ENCODE results near the gene RABL2B.

RABL2B gene

DNA sequence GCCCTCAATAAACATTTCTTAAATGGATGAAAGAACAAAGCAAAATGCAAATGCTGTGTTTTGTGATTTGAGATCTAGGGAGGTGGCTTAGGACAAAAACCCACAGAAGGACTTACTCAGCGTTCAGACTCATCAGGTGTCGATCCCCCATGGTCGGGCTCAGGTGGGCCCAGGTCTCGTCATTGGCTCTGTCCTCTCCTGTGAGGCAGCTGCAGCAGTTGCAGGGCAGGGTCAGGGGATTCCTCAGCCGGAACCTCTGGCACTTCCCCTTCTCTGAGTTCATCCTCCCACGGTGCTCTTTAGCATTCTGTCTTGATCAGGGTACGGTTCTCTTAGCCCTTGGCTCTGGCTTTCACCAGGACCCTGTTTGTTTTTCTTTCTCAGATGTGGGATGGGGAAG is 59.4 kb downstream of the RABL2B start:
- H3K4me3 ChIP-seq (ENCODE audit: low read depth, low read length): no peak overlapping the region
- TF ChIP-seq, protein P1, sequence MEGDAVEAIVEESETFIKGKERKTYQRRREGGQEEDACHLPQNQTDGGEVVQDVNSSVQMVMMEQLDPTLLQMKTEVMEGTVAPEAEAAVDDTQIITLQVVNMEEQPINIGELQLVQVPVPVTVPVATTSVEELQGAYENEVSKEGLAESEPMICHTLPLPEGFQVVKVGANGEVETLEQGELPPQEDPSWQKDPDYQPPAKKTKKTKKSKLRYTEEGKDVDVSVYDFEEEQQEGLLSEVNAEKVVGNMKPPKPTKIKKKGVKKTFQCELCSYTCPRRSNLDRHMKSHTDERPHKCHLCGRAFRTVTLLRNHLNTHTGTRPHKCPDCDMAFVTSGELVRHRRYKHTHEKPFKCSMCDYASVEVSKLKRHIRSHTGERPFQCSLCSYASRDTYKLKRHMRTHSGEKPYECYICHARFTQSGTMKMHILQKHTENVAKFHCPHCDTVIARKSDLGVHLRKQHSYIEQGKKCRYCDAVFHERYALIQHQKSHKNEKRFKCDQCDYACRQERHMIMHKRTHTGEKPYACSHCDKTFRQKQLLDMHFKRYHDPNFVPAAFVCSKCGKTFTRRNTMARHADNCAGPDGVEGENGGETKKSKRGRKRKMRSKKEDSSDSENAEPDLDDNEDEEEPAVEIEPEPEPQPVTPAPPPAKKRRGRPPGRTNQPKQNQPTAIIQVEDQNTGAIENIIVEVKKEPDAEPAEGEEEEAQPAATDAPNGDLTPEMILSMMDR (IDR thresholded peaks at IDR 0.05; ENCODE audit: borderline replicate concordance, insufficient read depth, low read depth, low read length): no peak

DNA sequence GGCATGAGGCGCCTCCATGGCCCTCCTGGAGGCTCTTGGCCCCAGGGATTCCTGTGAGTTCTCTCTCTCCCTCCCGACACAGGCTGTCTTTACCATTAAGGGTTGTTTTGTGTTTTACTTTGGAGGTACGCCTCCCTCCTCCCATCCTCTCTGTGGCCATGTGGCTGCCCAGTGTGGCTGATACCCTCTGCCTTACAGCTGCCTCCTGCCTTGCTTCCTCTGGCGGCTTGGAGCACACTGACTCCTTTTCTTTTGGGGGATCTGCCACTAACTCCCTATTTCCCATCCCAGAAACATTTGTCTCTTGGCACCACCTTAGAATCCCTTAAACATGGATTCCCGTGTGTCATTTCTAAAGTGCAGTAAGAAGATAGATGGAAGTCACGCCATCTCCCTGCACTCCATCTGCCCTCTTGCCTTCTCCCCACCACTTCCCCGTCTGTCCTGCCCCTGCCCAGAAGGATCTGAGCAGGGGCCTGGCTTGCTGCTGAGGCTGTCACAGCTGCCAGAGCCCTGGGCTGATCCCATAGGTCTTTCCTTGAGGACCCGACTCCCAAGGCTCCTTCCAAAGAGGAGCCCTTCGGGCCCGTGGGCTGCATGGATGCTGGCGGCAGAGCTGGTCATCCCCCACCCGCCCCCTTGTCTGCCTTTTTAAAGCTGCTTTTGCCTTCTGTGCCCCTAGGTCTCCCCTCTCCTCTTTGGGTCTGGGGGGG is 60.6 kb downstream of the RABL2B start:
- TF ChIP-seq, protein P1 (IDR thresholded peaks at IDR 0.05; ENCODE audit: borderline replicate concordance, insufficient read depth, low read depth, low read length): no peak
- H3K4me3 ChIP-seq (ENCODE audit: low read depth, low read length): no peak overlapping the region

DNA sequence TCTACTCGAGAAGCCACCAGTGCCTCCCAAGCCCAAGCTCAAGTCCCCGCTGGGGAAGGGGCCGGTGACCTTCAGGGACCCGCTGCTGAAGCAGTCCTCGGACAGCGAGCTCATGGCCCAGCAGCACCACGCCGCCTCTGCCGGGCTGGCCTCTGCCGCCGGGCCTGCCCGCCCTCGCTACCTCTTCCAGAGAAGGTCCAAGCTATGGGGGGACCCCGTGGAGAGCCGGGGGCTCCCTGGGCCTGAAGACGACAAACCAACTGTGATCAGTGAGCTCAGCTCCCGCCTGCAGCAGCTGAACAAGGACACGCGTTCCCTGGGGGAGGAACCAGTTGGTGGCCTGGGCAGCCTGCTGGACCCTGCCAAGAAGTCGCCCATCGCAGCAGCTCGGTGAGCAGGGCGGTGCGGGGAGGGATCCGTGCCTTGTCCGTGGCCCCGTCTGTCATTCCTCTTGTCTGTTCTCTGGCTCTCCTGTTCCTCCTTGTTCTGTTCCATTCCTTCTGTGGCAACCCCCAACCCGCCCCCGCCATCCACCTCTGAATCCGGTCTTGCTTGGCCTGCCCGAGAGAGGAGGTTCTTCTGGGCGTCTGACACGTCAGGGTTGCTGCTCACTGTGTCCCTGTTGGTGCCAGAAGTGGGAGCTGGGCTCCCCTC is 61.3 kb downstream of the RABL2B start:
- no peak overlapping the region for H3K4me3 ChIP-seq (ENCODE audit: low read depth, low read length)
- TF ChIP-seq, protein P1 (IDR thresholded peaks at IDR 0.05; ENCODE audit: borderline replicate concordance, insufficient read depth, low read depth, low read length): no peak

DNA sequence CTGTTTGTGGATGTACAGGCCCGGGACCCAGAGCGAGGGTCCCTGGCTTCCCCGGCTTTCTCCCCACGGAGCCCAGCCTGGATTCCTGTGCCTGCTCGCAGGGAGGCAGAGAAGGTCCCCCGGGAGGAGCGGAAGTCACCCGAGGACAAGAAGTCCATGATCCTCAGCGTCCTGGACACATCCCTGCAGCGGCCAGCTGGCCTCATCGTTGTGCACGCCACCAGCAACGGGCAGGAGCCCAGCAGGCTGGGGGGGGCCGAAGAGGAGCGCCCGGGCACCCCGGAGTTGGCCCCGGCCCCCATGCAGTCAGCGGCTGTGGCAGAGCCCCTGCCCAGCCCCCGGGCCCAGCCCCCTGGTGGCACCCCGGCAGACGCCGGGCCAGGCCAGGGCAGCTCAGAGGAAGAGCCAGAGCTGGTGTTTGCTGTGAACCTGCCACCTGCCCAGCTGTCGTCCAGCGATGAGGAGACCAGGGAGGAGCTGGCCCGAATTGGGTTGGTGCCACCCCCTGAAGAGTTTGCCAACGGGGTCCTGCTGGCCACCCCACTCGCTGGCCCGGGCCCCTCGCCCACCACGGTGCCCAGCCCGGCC is 62.1 kb downstream of the RABL2B start:
- TF ChIP-seq, protein P1 (IDR thresholded peaks at IDR 0.05; ENCODE audit: borderline replicate concordance, insufficient read depth, low read depth, low read length): no peak
- H3K4me3 ChIP-seq (ENCODE audit: low read depth, low read length): no peak overlapping the region

DNA sequence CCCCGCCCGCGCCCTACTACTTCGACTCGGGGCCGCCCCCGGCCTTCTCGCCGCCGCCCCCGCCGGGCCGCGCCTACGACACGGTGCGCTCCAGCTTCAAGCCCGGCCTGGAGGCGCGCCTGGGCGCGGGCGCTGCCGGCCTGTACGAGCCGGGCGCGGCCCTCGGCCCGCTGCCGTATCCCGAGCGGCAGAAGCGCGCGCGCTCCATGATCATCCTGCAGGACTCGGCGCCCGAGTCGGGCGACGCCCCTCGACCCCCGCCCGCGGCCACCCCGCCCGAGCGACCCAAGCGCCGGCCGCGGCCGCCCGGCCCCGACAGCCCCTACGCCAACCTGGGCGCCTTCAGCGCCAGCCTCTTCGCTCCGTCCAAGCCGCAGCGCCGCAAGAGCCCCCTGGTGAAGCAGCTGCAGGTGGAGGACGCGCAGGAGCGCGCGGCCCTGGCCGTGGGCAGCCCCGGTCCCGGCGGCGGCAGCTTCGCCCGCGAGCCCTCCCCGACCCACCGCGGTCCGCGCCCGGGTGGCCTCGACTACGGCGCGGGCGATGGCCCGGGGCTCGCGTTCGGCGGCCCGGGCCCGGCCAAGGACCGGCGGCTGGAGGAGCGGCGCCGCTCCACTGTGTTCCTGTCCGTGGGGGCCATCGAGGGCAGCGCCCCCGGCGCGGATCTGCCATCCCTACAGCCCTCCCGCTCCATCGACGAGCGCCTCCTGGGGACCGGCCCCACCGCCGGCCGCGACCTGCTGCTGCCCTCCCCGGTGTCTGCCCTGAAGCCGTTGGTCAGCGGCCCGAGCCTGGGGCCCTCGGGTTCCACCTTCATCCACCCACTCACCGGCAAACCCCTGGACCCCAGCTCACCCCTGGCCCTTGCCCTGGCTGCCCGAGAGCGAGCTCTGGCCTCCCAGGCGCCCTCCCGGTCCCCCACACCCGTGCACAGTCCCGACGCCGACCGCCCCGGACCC is 62.9 kb downstream of the RABL2B start:
- TF ChIP-seq, protein P1 (IDR thresholded peaks at IDR 0.05; ENCODE audit: borderline replicate concordance, insufficient read depth, low read depth, low read length): no peak
- H3K4me3 ChIP-seq (ENCODE audit: low read depth, low read length): no peak overlapping the region

DNA sequence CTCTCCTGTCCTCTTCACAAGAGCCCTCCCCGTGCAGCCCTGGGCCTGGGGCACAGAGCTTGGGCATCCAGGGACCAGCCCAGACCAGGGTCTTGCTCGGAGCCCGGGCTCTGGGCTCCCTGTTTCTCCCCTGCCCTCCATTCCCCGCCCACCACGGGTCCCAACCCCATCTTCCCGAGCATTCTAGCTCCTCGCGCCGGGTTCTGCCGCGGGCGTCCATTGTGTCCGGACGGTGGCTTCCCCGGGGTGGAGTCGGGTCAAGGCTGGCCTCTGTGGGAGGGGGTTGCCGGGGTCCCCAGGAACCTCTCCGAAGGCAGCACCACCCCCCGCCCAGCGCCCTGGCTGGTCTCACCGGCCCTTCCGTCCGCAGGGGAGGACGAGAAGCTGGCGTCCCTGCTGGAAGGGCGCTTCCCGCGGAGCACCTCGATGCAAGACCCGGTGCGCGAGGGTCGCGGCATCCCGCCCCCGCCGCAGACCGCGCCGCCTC is 63.6 kb downstream of the RABL2B start:
- TF ChIP-seq, protein P1 (IDR thresholded peaks at IDR 0.05; ENCODE audit: borderline replicate concordance, insufficient read depth, low read depth, low read length): no peak
- H3K4me3 ChIP-seq (ENCODE audit: low read depth, low read length): no peak overlapping the region

Measured in GM12875 (cell line).